ENCODE results near the gene LENG8.

Gene LENG8

DNA sequence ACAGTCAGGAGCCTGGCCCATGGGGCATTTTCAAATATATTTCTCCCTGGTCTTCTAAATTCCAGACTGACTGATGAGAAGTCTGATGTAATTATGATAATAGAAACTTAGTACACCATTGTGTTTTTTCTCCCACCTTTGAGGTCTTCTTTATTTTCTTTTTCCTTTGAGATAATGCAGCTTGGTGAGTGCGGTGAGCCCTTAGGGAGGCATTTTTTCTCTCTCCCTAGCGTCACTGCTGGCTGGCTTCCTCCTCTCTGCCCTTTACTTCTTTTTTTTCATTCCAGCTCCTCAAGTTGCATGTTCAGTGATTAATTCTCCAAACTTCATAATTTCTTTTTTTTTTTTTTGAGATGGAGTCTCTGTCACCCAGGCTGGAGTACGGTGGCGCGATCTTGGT is 36.9 kb downstream of the LENG8 start:
- Histone ChIP-seq H4K20me1 (ENCODE audit: insufficient read depth, low read length) (no peaks in the 10 kb centered on the region), H2AFZ (ENCODE audit: low read length) (no peak overlapping the region), H3K9me2 (replicated peaks; ENCODE audit: insufficient read depth, low read length) (no peaks in the 10 kb centered on the region), H3K27me3 (replicated peaks; ENCODE audit: insufficient read depth, low read length) (peaks cover 87% of the 10 kb centered on the region), H3F3A (ENCODE audit: insufficient read depth, low read length) (no peaks in the 10 kb centered on the region), H3K9ac (ENCODE audit: low read length) (no peak overlapping the region), H3K4me3 (ENCODE audit: low read length) (no peak overlapping the region), H3K9me3 (replicated peaks; ENCODE audit: insufficient read depth, low read length) (no peaks in the 10 kb centered on the region), H3K4me2 (ENCODE audit: low read depth, low read length) (no peak overlapping the region), H3K79me2 (ENCODE audit: low read length) (no peaks in the 10 kb centered on the region), H3K27ac (ENCODE audit: low read length) (no peak overlapping the region), H3K36me3 (replicated peaks; ENCODE audit: insufficient read depth, low read length) (no peaks in the 10 kb centered on the region), H3K4me1 (ENCODE audit: low read length) (no peaks in the 10 kb centered on the region)
- TF ChIP-seq EZH2 (optimal IDR thresholded peaks at IDR 0.05; ENCODE audit: low read depth, low read length) (no peak), EZH2phosphoT487 (IDR thresholded peaks at IDR 0.05; ENCODE audit: low read length) (no peak)
- TF ChIP-seq, protein P1, sequence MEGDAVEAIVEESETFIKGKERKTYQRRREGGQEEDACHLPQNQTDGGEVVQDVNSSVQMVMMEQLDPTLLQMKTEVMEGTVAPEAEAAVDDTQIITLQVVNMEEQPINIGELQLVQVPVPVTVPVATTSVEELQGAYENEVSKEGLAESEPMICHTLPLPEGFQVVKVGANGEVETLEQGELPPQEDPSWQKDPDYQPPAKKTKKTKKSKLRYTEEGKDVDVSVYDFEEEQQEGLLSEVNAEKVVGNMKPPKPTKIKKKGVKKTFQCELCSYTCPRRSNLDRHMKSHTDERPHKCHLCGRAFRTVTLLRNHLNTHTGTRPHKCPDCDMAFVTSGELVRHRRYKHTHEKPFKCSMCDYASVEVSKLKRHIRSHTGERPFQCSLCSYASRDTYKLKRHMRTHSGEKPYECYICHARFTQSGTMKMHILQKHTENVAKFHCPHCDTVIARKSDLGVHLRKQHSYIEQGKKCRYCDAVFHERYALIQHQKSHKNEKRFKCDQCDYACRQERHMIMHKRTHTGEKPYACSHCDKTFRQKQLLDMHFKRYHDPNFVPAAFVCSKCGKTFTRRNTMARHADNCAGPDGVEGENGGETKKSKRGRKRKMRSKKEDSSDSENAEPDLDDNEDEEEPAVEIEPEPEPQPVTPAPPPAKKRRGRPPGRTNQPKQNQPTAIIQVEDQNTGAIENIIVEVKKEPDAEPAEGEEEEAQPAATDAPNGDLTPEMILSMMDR (IDR thresholded peaks at IDR 0.05; ENCODE audit: low read length), result no peak
- no peak for DNase-seq

DNA sequence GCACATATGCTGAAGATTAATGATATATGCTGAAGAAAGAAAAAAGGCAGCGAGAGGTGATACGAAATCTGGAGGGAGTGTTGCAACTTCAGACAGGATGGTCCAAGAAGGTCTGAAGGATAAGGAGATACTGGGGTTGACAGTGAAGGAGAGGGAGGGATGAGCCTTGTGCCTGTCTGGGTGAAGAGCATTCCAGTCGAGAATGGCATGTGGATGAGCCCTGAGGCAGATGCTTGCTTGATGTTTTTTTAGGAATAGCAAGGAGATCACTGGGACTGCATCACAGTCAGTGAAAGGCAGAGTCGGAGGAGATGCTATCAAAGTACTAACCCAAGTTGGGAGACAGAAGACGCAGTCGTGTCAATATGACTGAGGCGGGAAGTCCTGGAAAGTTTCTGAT is 40.3 kb downstream of the LENG8 start:
- no peaks in the 10 kb centered on the region for H3K9me3 ChIP-seq (replicated peaks; ENCODE audit: insufficient read depth, low read length)
- H3K36me3 ChIP-seq (replicated peaks; ENCODE audit: insufficient read depth, low read length), result no peaks in the 10 kb centered on the region
- H4K20me1 ChIP-seq (ENCODE audit: insufficient read depth, low read length), result no peaks in the 10 kb centered on the region
- no peaks in the 10 kb centered on the region for H3K9me2 ChIP-seq (replicated peaks; ENCODE audit: insufficient read depth, low read length)
- DNase-seq, result no peak
- H2AFZ ChIP-seq (ENCODE audit: low read length), result no peak overlapping the region
- H3K79me2 ChIP-seq (ENCODE audit: low read length), result no peaks in the 10 kb centered on the region
- no peaks in the 10 kb centered on the region for H3F3A ChIP-seq (ENCODE audit: insufficient read depth, low read length)
- no peak overlapping the region for H3K9ac ChIP-seq (ENCODE audit: low read length)
- peaks cover 93% of the 10 kb centered on the region for H3K27me3 ChIP-seq (replicated peaks; ENCODE audit: insufficient read depth, low read length)
- no peak overlapping the region for H3K4me2 ChIP-seq (ENCODE audit: low read depth, low read length)
- no peak overlapping the region for H3K4me3 ChIP-seq (ENCODE audit: low read length)
- TF ChIP-seq, protein P1 (IDR thresholded peaks at IDR 0.05; ENCODE audit: low read length), result no peak
- TF ChIP-seq EZH2 (optimal IDR thresholded peaks at IDR 0.05; ENCODE audit: low read depth, low read length) (no peak), EZH2phosphoT487 (IDR thresholded peaks at IDR 0.05; ENCODE audit: low read length) (no peak)
- no peaks in the 10 kb centered on the region for H3K4me1 ChIP-seq (ENCODE audit: low read length)
- no peak overlapping the region for H3K27ac ChIP-seq (ENCODE audit: low read length)

DNA sequence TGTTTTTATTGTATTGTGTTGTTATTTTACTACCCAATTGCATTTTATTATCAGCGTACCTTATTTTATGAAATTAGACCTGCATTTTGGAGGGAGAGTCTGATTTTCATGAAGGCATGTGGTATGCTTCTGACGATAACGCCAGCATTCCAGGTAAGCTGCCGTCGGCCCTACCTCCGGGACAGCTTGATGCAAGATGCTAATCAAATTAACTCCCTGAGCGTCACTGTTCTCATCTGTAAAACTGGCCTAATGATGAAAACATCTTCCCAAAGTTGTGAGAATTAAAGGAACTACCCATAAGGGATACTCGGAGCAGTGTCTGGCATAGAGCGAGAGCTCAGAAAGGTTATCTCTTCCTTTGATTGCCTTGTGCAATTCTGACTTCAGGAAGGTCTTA is 40.8 kb downstream of the LENG8 start:
- DNase-seq, result no peak
- H3K9ac ChIP-seq (ENCODE audit: low read length), result no peak overlapping the region
- no peaks in the 10 kb centered on the region for H3K9me2 ChIP-seq (replicated peaks; ENCODE audit: insufficient read depth, low read length)
- no peaks in the 10 kb centered on the region for H3K4me1 ChIP-seq (ENCODE audit: low read length)
- no peak overlapping the region for H3K4me3 ChIP-seq (ENCODE audit: low read length)
- TF ChIP-seq, protein P1 (IDR thresholded peaks at IDR 0.05; ENCODE audit: low read length), result no peak
- no peak for TF ChIP-seq EZH2 (optimal IDR thresholded peaks at IDR 0.05; ENCODE audit: low read depth, low read length)
- no peaks in the 10 kb centered on the region for H4K20me1 ChIP-seq (ENCODE audit: insufficient read depth, low read length)
- no peak overlapping the region for H3K27ac ChIP-seq (ENCODE audit: low read length)
- no peaks in the 10 kb centered on the region for H3K79me2 ChIP-seq (ENCODE audit: low read length)
- H3K36me3 ChIP-seq (replicated peaks; ENCODE audit: insufficient read depth, low read length), result no peaks in the 10 kb centered on the region
- no peak overlapping the region for H2AFZ ChIP-seq (ENCODE audit: low read length)
- no peaks in the 10 kb centered on the region for H3K9me3 ChIP-seq (replicated peaks; ENCODE audit: insufficient read depth, low read length)
- no peak overlapping the region for H3K4me2 ChIP-seq (ENCODE audit: low read depth, low read length)
- H3K27me3 ChIP-seq (replicated peaks; ENCODE audit: insufficient read depth, low read length), result peaks cover 93% of the 10 kb centered on the region
- H3F3A ChIP-seq (ENCODE audit: insufficient read depth, low read length), result no peaks in the 10 kb centered on the region
